T-helper 22 cell (primary cell): Measurements from ENCODE around the gene B3GNT9.

Experiments used
- DNase-seq: peaks from one replicate; pipeline ENCODE4 v3.0.0-alpha.2; 2020; ENCODE audit warnings: low read depth

The B3GNT9 gene

GRCh38 chr16:67112591-67113399, 38.0 kb downstream of the B3GNT9 start:
- no peak for DNase-seq

- no peak for DNase-seq
Observed at GRCh38 chr16:67111951-67112444, 38.8 kb downstream of the B3GNT9 start.

- DNase-seq = peak; percentile 91
Observed at GRCh38 chr16:67109407-67110135, 41.2 kb downstream of the B3GNT9 start, which contains the start of gene PHAF1. TSS of gene PHAF1 (plus strand) at chr16:67109941. CDS start at chr16:67110176, 235 bp downstream.

- DNase-seq = no peak
Observed at GRCh38 chr16:67108931-67109406, 41.8 kb downstream of the B3GNT9 start.

- no peak for DNase-seq
Observed at GRCh38 chr16:67108489-67108888, 42.3 kb downstream of the B3GNT9 start.

GRCh38 chr16:67105881-67106280, 44.9 kb downstream of the B3GNT9 start:
- no peak for DNase-seq

GRCh38 chr16:67105246-67105645, 45.6 kb downstream of the B3GNT9 start:
- no peak for DNase-seq

GRCh38 chr16:67104845-67105244, 46.0 kb downstream of the B3GNT9 start:
- no peak for DNase-seq

- no peak for DNase-seq
Observed at GRCh38 chr16:67104061-67104460, 46.7 kb downstream of the B3GNT9 start.

GRCh38 chr16:67101311-67102082, 49.3 kb downstream of the B3GNT9 start:
- DNase-seq = no peak

- no peak for DNase-seq
Observed at GRCh38 chr16:67100569-67101310, 50.1 kb downstream of the B3GNT9 start.

GRCh38 chr16:67098599-67098998, 52.2 kb downstream of the B3GNT9 start:
- no peak for DNase-seq
